ENCODE results near the gene LCE1B.

DNA sequence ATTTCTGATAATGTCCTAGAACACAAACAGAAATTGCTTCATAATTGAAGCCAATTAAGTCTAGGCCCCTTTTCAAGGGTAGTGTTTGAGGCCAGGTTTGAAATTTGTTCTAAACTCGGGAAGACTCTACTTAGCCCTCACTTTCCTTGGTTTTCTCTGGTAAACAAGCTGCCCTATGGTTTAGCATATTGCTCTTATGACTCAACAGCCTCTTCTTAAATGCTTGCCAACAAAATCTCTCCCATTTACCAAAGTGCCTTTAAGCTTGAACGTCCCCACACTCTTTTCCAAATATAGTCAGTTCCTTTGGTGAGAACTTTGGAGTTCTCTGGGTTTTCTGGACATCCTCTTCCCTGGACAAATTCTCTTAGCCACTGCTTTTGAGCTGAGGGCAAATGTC, 25.1 kb downstream of the LCE1B start:
- TF ChIP-seq, protein P1, sequence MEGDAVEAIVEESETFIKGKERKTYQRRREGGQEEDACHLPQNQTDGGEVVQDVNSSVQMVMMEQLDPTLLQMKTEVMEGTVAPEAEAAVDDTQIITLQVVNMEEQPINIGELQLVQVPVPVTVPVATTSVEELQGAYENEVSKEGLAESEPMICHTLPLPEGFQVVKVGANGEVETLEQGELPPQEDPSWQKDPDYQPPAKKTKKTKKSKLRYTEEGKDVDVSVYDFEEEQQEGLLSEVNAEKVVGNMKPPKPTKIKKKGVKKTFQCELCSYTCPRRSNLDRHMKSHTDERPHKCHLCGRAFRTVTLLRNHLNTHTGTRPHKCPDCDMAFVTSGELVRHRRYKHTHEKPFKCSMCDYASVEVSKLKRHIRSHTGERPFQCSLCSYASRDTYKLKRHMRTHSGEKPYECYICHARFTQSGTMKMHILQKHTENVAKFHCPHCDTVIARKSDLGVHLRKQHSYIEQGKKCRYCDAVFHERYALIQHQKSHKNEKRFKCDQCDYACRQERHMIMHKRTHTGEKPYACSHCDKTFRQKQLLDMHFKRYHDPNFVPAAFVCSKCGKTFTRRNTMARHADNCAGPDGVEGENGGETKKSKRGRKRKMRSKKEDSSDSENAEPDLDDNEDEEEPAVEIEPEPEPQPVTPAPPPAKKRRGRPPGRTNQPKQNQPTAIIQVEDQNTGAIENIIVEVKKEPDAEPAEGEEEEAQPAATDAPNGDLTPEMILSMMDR (IDR thresholded peaks at IDR 0.05; ENCODE audit: borderline replicate concordance, extremely low read depth, low read length, poor library complexity, severe bottlenecking), result no peak
- TF ChIP-seq EZH2 (IDR thresholded peaks at IDR 0.05; ENCODE audit: borderline replicate concordance, low read depth, low read length, severe bottlenecking), result no peak
